ENCODE measurements around the gene RNF212B.

The RNF212B gene

GRCh38 chr14:23320584-23321571 is 83.1 kb downstream of the RNF212B start, which contains the start of gene PABPN1:
Gene PABPN1, plus strand, starts transcription at chr14:23321457. Its CDS starts 13 bp downstream, at chr14:23321470.
- peak; percentile 100 for DNase-seq (ENCODE audit: low spot score)

- peak; percentile 54 for DNase-seq (ENCODE audit: low spot score)
Measured at GRCh38 chr14:23321572-23322547, 84.1 kb downstream of the RNF212B start.
